Endothelial cell of umbilical vein (primary cell): ENCODE measurements around the gene MRPS23. TPM values are rescaled to one million over a fixed set of nuclear protein-coding genes. Genes with fewer than 3 reads are reported as not detected.

Experiments
- BruUV-seq: library from RNA; stranded (reverse); fragments of 400-500 nt; replicated peaks from 2 replicates; lab custom pipeline; 2021; lab: Mats Ljungman, UMichigan
- CTCF ChIA-PET: fragments of 300-600, 350-600 bp; sonication (Branson Sonifier 250); formaldehyde crosslinking; loops from one replicate; lab custom pipeline; 2021; ENCODE audit warnings: antibody characterized with exemption, inconsistent platforms; lab: Charles Lee
- POLR2A ChIA-PET: fragments of 300-600, 350-600 bp; sonication (Branson Sonifier 250); formaldehyde crosslinking; loops from one replicate; lab custom pipeline; 2021; ENCODE audit warnings: antibody characterized with exemption, inconsistent platforms; lab: Charles Lee
- DNase-seq: peaks from one replicate; pipeline ENCODE4 v3.0.0-alpha.2; 2011; ENCODE audit warnings: low read depth, low spot score
- FAIRE-seq: peaks from 2 replicates; lab custom pipeline; 2011; peaks lifted over from hg19 to GRCh38; lab: Jason Lieb, UNC
- H2AFZ ChIP-seq: 2 replicates; pipeline ENCODE4 v1.6.0; 2012; ENCODE audit warnings: low read depth, low read length, control low read depth, inconsistent platforms
- H3K27ac ChIP-seq: 2 replicates; pipeline ENCODE4 v1.5.1; 2011; ENCODE audit warnings: low read depth, mild to moderate bottlenecking, control low read depth, low read length, moderate library complexity; ENCODE audit not compliant: insufficient read depth
- H3K27me3 ChIP-seq, 2 experiments: 2 replicates each; pipeline versions ENCODE4 v1.6.0 to v1.6.1; 2011; ENCODE audit warnings: low read length in 2 of 2, mixed read lengths in 1 of 2; ENCODE audit not compliant: control insufficient read depth in 2 of 2, insufficient read depth in 2 of 2
- H3K36me3 ChIP-seq, 2 experiments: 2 replicates in 1 of 2; 3 replicates in 1 of 2; pipeline ENCODE4 v1.5.1; 2011; ENCODE audit warnings: low read length in 2 of 2, mild to moderate bottlenecking in 1 of 2, moderate library complexity in 1 of 2; ENCODE audit not compliant: control insufficient read depth in 2 of 2, insufficient read depth in 2 of 2; ENCODE audit errors: extremely low read depth in 1 of 2
- H3K4me1 ChIP-seq: 3 replicates; pipeline ENCODE4 v1.5.1; 2011; ENCODE audit warnings: mild to moderate bottlenecking, low read length; ENCODE audit not compliant: control insufficient read depth, insufficient read depth; ENCODE audit errors: extremely low read depth
- H3K4me2 ChIP-seq: 2 replicates; pipeline ENCODE4 v1.6.1; 2011; ENCODE audit warnings: low read length, control low read depth, mixed read lengths; ENCODE audit not compliant: insufficient read depth
- H3K4me3 ChIP-seq, 3 experiments: fragments of 200-600 bp in 1 of 3; sonication (generic), shearing (Covaris generic) in 1 of 3; replicated peaks in 1 of 3; 2 replicates each; pipeline ENCODE4 v1.5.1; 2011 to 2016; ENCODE audit warnings: control low read depth in 3 of 3, low read length in 3 of 3, mild to moderate bottlenecking in 2 of 3, inconsistent platforms in 1 of 3, low read depth in 1 of 3, moderate library complexity in 1 of 3; ENCODE audit not compliant: insufficient read depth in 1 of 3
- H3K79me2 ChIP-seq: 2 replicates; pipeline ENCODE4 v1.6.0; 2012; ENCODE audit warnings: low read length, inconsistent platforms; ENCODE audit not compliant: control insufficient read depth, insufficient read depth
- H3K9ac ChIP-seq: replicated peaks from 2 replicates; pipeline ENCODE3; 2011; ENCODE audit warnings: low read length, control low read depth; ENCODE audit not compliant: insufficient read depth; ENCODE audit errors: extremely low read depth
- H3K9me1 ChIP-seq: replicated peaks from 3 replicates; pipeline ENCODE4 v1.6.0; 2011; ENCODE audit warnings: mild to moderate bottlenecking, low read length; ENCODE audit not compliant: control insufficient read depth, insufficient read depth; ENCODE audit errors: extremely low read depth
- H3K9me3 ChIP-seq: replicated peaks from 2 replicates; pipeline ENCODE4 v1.5.1; 2012; ENCODE audit warnings: low read length, inconsistent platforms; ENCODE audit not compliant: control insufficient read depth, insufficient read depth
- H4K20me1 ChIP-seq: replicated peaks from 2 replicates; pipeline ENCODE3; 2011; ENCODE audit warnings: mild to moderate bottlenecking, low read length; ENCODE audit not compliant: control insufficient read depth, insufficient read depth; ENCODE audit errors: extremely low read depth
- CTCF ChIP-seq, 2 donors: IDR thresholded peaks; 1 replicate in 1 of 2; 2 replicates in 1 of 2; pipeline ENCODE4 v1.5.1; 2011; ENCODE audit warnings: low read length in 2 of 2, mild to moderate bottlenecking in 2 of 2, moderate library complexity in 2 of 2, control low read depth in 1 of 2, inconsistent platforms in 1 of 2, low read depth in 1 of 2; ENCODE audit not compliant: insufficient read depth in 1 of 2; ENCODE audit errors: extremely low read depth in 1 of 2
- EZH2 ChIP-seq: IDR thresholded peaks from 2 replicates; pipeline ENCODE4 v1.6.1; 2012; ENCODE audit warnings: borderline replicate concordance, low read depth, mild to moderate bottlenecking, moderate library complexity, low read length, inconsistent platforms; ENCODE audit not compliant: severe bottlenecking
- FOS ChIP-seq: IDR thresholded peaks from 2 replicates; pipeline ENCODE4 v1.6.1; 2011; ENCODE audit warnings: mild to moderate bottlenecking, low read length, moderate library complexity, borderline replicate concordance; ENCODE audit not compliant: insufficient read depth
- GATA2 ChIP-seq: IDR thresholded peaks from 2 replicates; pipeline ENCODE4 v1.7.0; 2011; ENCODE audit warnings: low read depth, mild to moderate bottlenecking, moderate library complexity, mixed read lengths, low read length; ENCODE audit not compliant: insufficient read length, insufficient read depth
- JUN ChIP-seq: IDR thresholded peaks from 2 replicates; pipeline ENCODE4 v1.6.1; 2011; ENCODE audit warnings: borderline replicate concordance, low read depth; ENCODE audit not compliant: insufficient read length, insufficient read depth
- MAX ChIP-seq: IDR thresholded peaks from 2 replicates; pipeline ENCODE4 v1.6.1; 2011; ENCODE audit not compliant: insufficient read depth, insufficient read length
- MYC ChIP-seq: IDR thresholded peaks from one replicate; pipeline ENCODE4 v1.6.1; 2011; ENCODE audit warnings: mild to moderate bottlenecking, low read depth, low read length
- POLR2A ChIP-seq: IDR thresholded peaks from 2 replicates; pipeline ENCODE4 v1.6.1; 2012; ENCODE audit warnings: low read depth, mild to moderate bottlenecking, control low read depth, low read length
- POLR2AphosphoS5 ChIP-seq: IDR thresholded peaks from 2 replicates; pipeline ENCODE4 v1.6.1; 2012; ENCODE audit warnings: low read depth, mild to moderate bottlenecking, control low read depth, low read length, moderate library complexity; ENCODE audit not compliant: insufficient read depth
- dilution Hi-C: fragments of 300-500 bp; cut with MboI; formaldehyde crosslinking; loops from one replicate; pipeline ENCODE4 v1.15.0; 2019; ENCODE audit warnings: low sequenced_read_pairs; ENCODE audit not compliant: extremely low pct_ligation_motif_present
- intact Hi-C: fragments of 100-400 bp; cut with micrococcal nuclease; formaldehyde crosslinking; loops from one replicate; pipeline ENCODE4 v1.10.0; 2022
- polyA plus RNA-seq, 4 experiments: library from polyadenylated mRNA; depleted of rRNA in 3 of 4; stranded (reverse) in 3 of 4; unstranded in 1 of 4; fragments of >200 nt; gene quantifications; 2 replicates each; pipeline versions ENCODE4 v1.2.1 to v1.2.3, GENCODE V29; 2011 to 2012; ENCODE audit warnings: missing spikeins in 1 of 4
- total RNA-seq: library from RNA; stranded (reverse); gene quantifications from 2 replicates; pipeline ENCODE4 v1.2.3, GENCODE V29; 2021

Gene MRPS23
- total and polyA plus RNA-seq, 2 donors (not counting 3 experiments of a cell fraction or from before 2014, with no cell fraction given), result 39.9 to 46.2 TPM

- Histone ChIP-seq H3K9me3 (no peaks in the 10 kb centered on the region), H3K27ac (no peak overlapping the region), H3K9ac (no peak overlapping the region), H3K4me1 (peaks cover 63% of the 10 kb centered on the region), H3K79me2 (no peaks in the 10 kb centered on the region), H3K36me3 (peaks cover 0 to 2% of the 10 kb centered on the region in 2 experiments), H3K4me3 (no peak overlapping the region), H2AFZ (no peak overlapping the region), H3K4me2 (no peak overlapping the region), H3K9me1 (no peaks in the 10 kb centered on the region), H3K27me3 (no peaks in the 10 kb centered on the region), H4K20me1 (no peaks in the 10 kb centered on the region)
- DNase-seq, result no peak
- intact Hi-C loops, result no loop called here
- TF ChIP-seq FOS, result no peak
- ChIA-PET POLR2A (no interaction called here), CTCF (interaction anchor here (1.6 to 11.3 kb wide), 2 partner anchors 14 to 128 kb away, joined by 4 to 202 read pairs; no protein-coding TSS in a partner anchor)
- dilution Hi-C loops, result loop anchor here (25.0 kb wide), 1 partner anchor 115 kb away; the partner anchor contains the start of gene VEZF1
- no TSS peak for BruUV-seq
- no peak for FAIRE-seq
Observed at GRCh38 chr17:57871863-57872262, 22.0 kb upstream of the MRPS23 start.

- ChIA-PET POLR2A (no interaction called here), CTCF (interaction anchor here (1.1 to 11.3 kb wide), 4 partner anchors 13 to 128 kb away, joined by 4 to 202 read pairs (median 4); no protein-coding TSS in a partner anchor)
- Histone ChIP-seq H3K4me3 (no peak overlapping the region), H3K36me3 (no peaks in the 10 kb centered on the region), H2AFZ (no peak overlapping the region), H3K4me2 (no peak overlapping the region), H3K79me2 (no peaks in the 10 kb centered on the region), H3K9me1 (no peaks in the 10 kb centered on the region), H4K20me1 (no peaks in the 10 kb centered on the region), H3K9me3 (no peaks in the 10 kb centered on the region), H3K9ac (no peak overlapping the region), H3K27me3 (no peaks in the 10 kb centered on the region), H3K27ac (no peak overlapping the region), H3K4me1 (peaks cover 59% of the 10 kb centered on the region)
- no peak for FAIRE-seq
- DNase-seq, result no peak
- dilution Hi-C loops, result loop anchor here (25.0 kb wide), 1 partner anchor 116 kb away; the partner anchor contains the start of gene VEZF1
- no TSS peak for BruUV-seq
- intact Hi-C loops, result no loop called here
- no peak for TF ChIP-seq MYC
- no peak for TF ChIP-seq EZH2
- no peak for TF ChIP-seq FOS
- no peak for TF ChIP-seq CTCF (IDR thresholded peaks at IDR 0.05; ENCODE audit: extremely low read depth in 1 of 2, insufficient read depth in 1 of 2, low read depth in 1 of 2, low read length in 2 of 2)
- no peak for TF ChIP-seq POLR2A
- TF ChIP-seq GATA2, result no peak
- TF ChIP-seq JUN, result no peak
- no peak for TF ChIP-seq POLR2AphosphoS5
- TF ChIP-seq MAX, result no peak
Observed at GRCh38 chr17:57871155-57871554, 21.3 kb upstream of the MRPS23 start.
